ENCODE data around the gene RSPH3.
"Not testable (repeated sequence)": the region's sequence is repeated elsewhere in the genome, so short reads cannot be mapped to it uniquely, and the experiment has no call there.

Gene RSPH3

GRCh38 chr6:159023893-159024292 is 23.9 kb upstream of the RSPH3 start:
- no peak for DNase-seq

GRCh38 chr6:159020011-159020410 is 20.0 kb upstream of the RSPH3 start:
- DNase-seq, result no peak

GRCh38 chr6:159017757-159018559 is 18.0 kb upstream of the RSPH3 start:
- no peak for DNase-seq

GRCh38 chr6:159014406-159014805 is 14.4 kb upstream of the RSPH3 start:
- DNase-seq, result no peak

GRCh38 chr6:159013229-159013628 is 13.2 kb upstream of the RSPH3 start:
- DNase-seq, result peak; percentile 78

GRCh38 chr6:159012201-159012600 is 12.2 kb upstream of the RSPH3 start:
- DNase-seq, result peak; percentile 39

- not testable (repeated sequence) for DNase-seq
Measured at GRCh38 chr6:159010037-159010612, 10.1 kb upstream of the RSPH3 start.

GRCh38 chr6:159008656-159009288 is 8.8 kb upstream of the RSPH3 start:
- DNase-seq, result peak; percentile 28

GRCh38 chr6:159007510-159007909 is 7.5 kb upstream of the RSPH3 start:
- DNase-seq, result no peak

- DNase-seq, result no peak
Measured at GRCh38 chr6:159005436-159005835, 5.4 kb upstream of the RSPH3 start.

GRCh38 chr6:159004592-159004991 is 4.6 kb upstream of the RSPH3 start:
- DNase-seq, result no peak

GRCh38 chr6:159002432-159003155 is 2.6 kb upstream of the RSPH3 start:
- peak; percentile 37 for DNase-seq

GRCh38 chr6:158999154-158999665 is 792 bp downstream of the RSPH3 start:
- DNase-seq, result no peak

- no peak for DNase-seq
Measured at GRCh38 chr6:158996856-158997255, 3.1 kb downstream of the RSPH3 start.

GRCh38 chr6:158993639-158994038 is 6.4 kb downstream of the RSPH3 start:
- no peak for DNase-seq

- DNase-seq, result no peak
Measured at GRCh38 chr6:158991017-158991723, 8.8 kb downstream of the RSPH3 start.

- not testable (repeated sequence) for DNase-seq
Measured at GRCh38 chr6:158989711-158990110, 10.3 kb downstream of the RSPH3 start.

- DNase-seq, result no peak
Measured at GRCh38 chr6:158988477-158988876, 11.5 kb downstream of the RSPH3 start.

- DNase-seq, result no peak
Measured at GRCh38 chr6:158987657-158988056, 12.3 kb downstream of the RSPH3 start.

- DNase-seq, result peak; percentile 68
Measured at GRCh38 chr6:158978757-158979156, 21.2 kb downstream of the RSPH3 start.

- DNase-seq, result no peak
Measured at GRCh38 chr6:158977382-158977781, 22.6 kb downstream of the RSPH3 start.

All from fibroblast of upper back skin (primary cell).